ENCODE measurements around the gene LINC00632.
A peak's percentile ranks its signal among the peaks of the same experiment; 100 is the strongest.

Gene LINC00632

GRCh38 chrX:140799216-140799615 is 89.7 kb downstream of the LINC00632 start:
- H3K4me1 ChIP-seq (ENCODE audit: insufficient read depth, low read length): no peaks in the 10 kb centered on the region
- H3K9ac ChIP-seq (ENCODE audit: low read depth, low read length): no peak overlapping the region
- H3K36me3 ChIP-seq (ENCODE audit: insufficient read depth, low read length): no peaks in the 10 kb centered on the region
- H3K9me3 ChIP-seq (ENCODE audit: control insufficient read depth, insufficient read depth, low read length): peaks cover 4% of the 10 kb centered on the region; the same call in 1 of the 2 replicates

- Histone ChIP-seq H3K9me3 (ENCODE audit: control insufficient read depth, insufficient read depth, low read length) (no peaks in the 10 kb centered on the region; the same call in 1 of the 2 replicates), H3K36me3 (ENCODE audit: insufficient read depth, low read length) (no peaks in the 10 kb centered on the region), H3K9ac (ENCODE audit: low read depth, low read length) (no peak overlapping the region), H3K4me1 (ENCODE audit: insufficient read depth, low read length) (no peaks in the 10 kb centered on the region)
Measured at GRCh38 chrX:140804292-140804691, 94.7 kb downstream of the LINC00632 start.

- Histone ChIP-seq H3K4me1 (ENCODE audit: insufficient read depth, low read length) (peaks cover 11% of the 10 kb centered on the region; the same call in 1 of the 2 replicates), H3K36me3 (ENCODE audit: insufficient read depth, low read length) (no peaks in the 10 kb centered on the region; the same call in 1 of the 2 replicates), H3K9ac (ENCODE audit: low read depth, low read length) (no peak overlapping the region), H3K9me3 (ENCODE audit: control insufficient read depth, insufficient read depth, low read length) (peaks cover 4% of the 10 kb centered on the region; the same call in 1 of the 2 replicates)
Measured at GRCh38 chrX:140815868-140816267, 106.3 kb downstream of the LINC00632 start.

GRCh38 chrX:140817943-140818342 is 108.4 kb downstream of the LINC00632 start:
- Histone ChIP-seq H3K9ac (ENCODE audit: low read depth, low read length) (no peak overlapping the region), H3K9me3 (ENCODE audit: control insufficient read depth, insufficient read depth, low read length) (peaks cover 4% of the 10 kb centered on the region; the same call in 1 of the 2 replicates), H3K36me3 (ENCODE audit: insufficient read depth, low read length) (no peaks in the 10 kb centered on the region; the same call in 1 of the 2 replicates), H3K4me1 (ENCODE audit: insufficient read depth, low read length) (peaks cover 18% of the 10 kb centered on the region; the same call in 1 of the 2 replicates)

- Histone ChIP-seq H3K9ac (ENCODE audit: low read depth, low read length) (peak overlapping the region; percentile 14), H3K9me3 (ENCODE audit: control insufficient read depth, insufficient read depth, low read length) (no peaks in the 10 kb centered on the region), H3K36me3 (ENCODE audit: insufficient read depth, low read length) (no peaks in the 10 kb centered on the region), H3K4me1 (ENCODE audit: insufficient read depth, low read length) (peaks cover 18% of the 10 kb centered on the region; the same call in 1 of the 2 replicates)
Measured at GRCh38 chrX:140821280-140821679, 111.7 kb downstream of the LINC00632 start.

GRCh38 chrX:140822184-140822583 is 112.6 kb downstream of the LINC00632 start:
- Histone ChIP-seq H3K9me3 (ENCODE audit: control insufficient read depth, insufficient read depth, low read length) (no peaks in the 10 kb centered on the region), H3K36me3 (ENCODE audit: insufficient read depth, low read length) (no peaks in the 10 kb centered on the region), H3K9ac (ENCODE audit: low read depth, low read length) (no peak overlapping the region), H3K4me1 (ENCODE audit: insufficient read depth, low read length) (peaks cover 18% of the 10 kb centered on the region; the same call in 1 of the 2 replicates)

GRCh38 chrX:140822861-140823260 is 113.3 kb downstream of the LINC00632 start:
- Histone ChIP-seq H3K36me3 (ENCODE audit: insufficient read depth, low read length) (no peaks in the 10 kb centered on the region), H3K9me3 (ENCODE audit: control insufficient read depth, insufficient read depth, low read length) (no peaks in the 10 kb centered on the region), H3K9ac (ENCODE audit: low read depth, low read length) (no peak overlapping the region), H3K4me1 (ENCODE audit: insufficient read depth, low read length) (peaks cover 18% of the 10 kb centered on the region; the same call in 1 of the 2 replicates)

- Histone ChIP-seq H3K36me3 (ENCODE audit: insufficient read depth, low read length) (no peaks in the 10 kb centered on the region), H3K9ac (ENCODE audit: low read depth, low read length) (no peak overlapping the region), H3K4me1 (ENCODE audit: insufficient read depth, low read length) (no peaks in the 10 kb centered on the region), H3K9me3 (ENCODE audit: control insufficient read depth, insufficient read depth, low read length) (no peaks in the 10 kb centered on the region)
Measured at GRCh38 chrX:140836874-140837273, 127.3 kb downstream of the LINC00632 start.

Data from ES-I3 (cell line).